GM12878 (cell line): ENCODE measurements around the gene FHOD3. TPM values are rescaled to one million over a fixed set of nuclear protein-coding genes. Genes with fewer than 3 reads are reported as not detected.

Experiments
- ATAC-seq: fragments of 200-7000 bp; cut with Tn5 transposase; 3 replicates; pipeline ENCODE4 v1.9.1; 2020; ENCODE audit warnings: mild to moderate bottlenecking, moderate library complexity
- BruUV-seq: library from RNA; stranded (reverse); fragments of 400-500 nt; replicated peaks from 2 replicates; lab custom pipeline; 2021; lab: Mats Ljungman, UMichigan
- CTCF ChIA-PET: fragments of 300-600 bp; sonication (Branson Sonifier 250); formaldehyde crosslinking; extraction: SDS; loops from one replicate; lab custom pipeline; 2021; ENCODE audit warnings: inconsistent platforms; lab: Yijun Ruan, JAX
- POLR2A ChIA-PET: fragments of 350-600 bp; formaldehyde crosslinking; extraction: SDS; loops from one replicate; lab custom pipeline; 2021; ENCODE audit warnings: inconsistent platforms; lab: Charles Lee
- RAD21 ChIA-PET: fragments of 300-600 bp; sonication (Branson Sonifier 250); formaldehyde crosslinking; loops from one replicate; lab custom pipeline; 2023; ENCODE audit warnings: antibody characterized with exemption; ENCODE audit not compliant: unreplicated experiment; lab: Charles Lee
- SMC1A ChIA-PET: fragments of 300-600 bp; sonication (Branson Sonifier 250); formaldehyde crosslinking; loops from one replicate; lab custom pipeline; 2023; ENCODE audit not compliant: unreplicated experiment, uncharacterized antibody; lab: Charles Lee
- DNase-seq: peaks from one replicate; pipeline ENCODE4 v3.0.0-alpha.2; 2011; ENCODE audit warnings: low read depth, low spot score
- FAIRE-seq: peaks from 3 replicates; lab custom pipeline; 2011; peaks lifted over from hg19 to GRCh38; lab: Jason Lieb, UNC
- H2AFZ ChIP-seq: 2 replicates; pipeline ENCODE4 v1.6.0; 2011; ENCODE audit warnings: low read depth, low read length, control low read depth; ENCODE audit not compliant: control insufficient read depth
- H3K27ac ChIP-seq: 2 replicates; pipeline ENCODE4 v1.5.1; 2011; ENCODE audit warnings: control low read depth; ENCODE audit not compliant: control insufficient read depth, insufficient read depth
- H3K27me3 ChIP-seq, 2 experiments: replicated peaks in 1 of 2; 2 replicates each; pipeline versions ENCODE4 v1.6.0 to v1.6.1; 2011; ENCODE audit warnings: low read length in 1 of 2; ENCODE audit not compliant: control insufficient read depth in 2 of 2, insufficient read depth in 2 of 2
- H3K36me3 ChIP-seq, 2 experiments: 2 replicates each; pipeline ENCODE4 v1.5.1; 2011; ENCODE audit warnings: low read length in 1 of 2; ENCODE audit not compliant: control insufficient read depth in 2 of 2, insufficient read depth in 2 of 2
- H3K4me1 ChIP-seq: 2 replicates; pipeline ENCODE4 v1.6.1; 2011; ENCODE audit warnings: mild to moderate bottlenecking, low read length, moderate library complexity, mixed read lengths; ENCODE audit not compliant: control insufficient read depth, insufficient read depth
- H3K4me2 ChIP-seq: 2 replicates; pipeline ENCODE4 v1.6.0; 2011; ENCODE audit warnings: control low read depth; ENCODE audit not compliant: control insufficient read depth, insufficient read depth
- H3K4me3 ChIP-seq: fragments of 200-600 bp; sonication (generic); 2 replicates; pipeline ENCODE4 v1.5.1; 2016
- H3K79me2 ChIP-seq: 2 replicates; pipeline ENCODE4 v1.6.0; 2011; ENCODE audit warnings: low read length; ENCODE audit not compliant: control insufficient read depth, insufficient read depth
- H3K9ac ChIP-seq: 2 replicates; pipeline ENCODE4 v1.8.0; 2011; ENCODE audit warnings: low read length, control low read depth, mixed read lengths; ENCODE audit not compliant: control insufficient read depth, insufficient read depth
- H3K9me3 ChIP-seq: replicated peaks from 3 replicates; pipeline ENCODE4 v1.5.1; 2011; ENCODE audit warnings: mild to moderate bottlenecking, low read length; ENCODE audit not compliant: control insufficient read depth, insufficient read depth
- H4K20me1 ChIP-seq: 2 replicates; pipeline ENCODE4 v1.6.0; 2011; ENCODE audit not compliant: control insufficient read depth, insufficient read depth
- BHLHE40 ChIP-seq, 2 experiments: fragments of 450-650 bp in 1 of 2; IDR thresholded peaks; 2 replicates each; pipeline ENCODE4 v1.6.1; 2011 to 2017; ENCODE audit warnings: low read depth in 2 of 2, borderline replicate concordance in 1 of 2, improper control_type of control experiment in 1 of 2, low read length in 1 of 2, mild to moderate bottlenecking in 1 of 2
- ETV6 ChIP-seq, 2 experiments: fragments of 450-650 bp in 1 of 2; IDR thresholded peaks in 1 of 2; conservative IDR thresholded peaks in 1 of 2; 2 replicates each; pipeline ENCODE4 v1.6.1; 2014; ENCODE audit warnings: antibody characterized with exemption in 1 of 2, borderline replicate concordance in 1 of 2, low read depth in 1 of 2, mild to moderate bottlenecking in 1 of 2, moderate library complexity in 1 of 2
- FOXK2 ChIP-seq: fragments of 450-650 bp; IDR thresholded peaks from 2 replicates; pipeline ENCODE4 v1.6.1; 2017; ENCODE audit warnings: mild to moderate bottlenecking, moderate library complexity
- GABPA ChIP-seq: IDR thresholded peaks from 2 replicates; pipeline ENCODE4 v1.6.1; 2014; ENCODE audit warnings: antibody characterized with exemption, low read depth, mild to moderate bottlenecking, inconsistent platforms
- HDGF ChIP-seq: fragments of 450-650 bp; IDR thresholded peaks from 2 replicates; pipeline ENCODE4 v1.6.1; 2016; ENCODE audit warnings: antibody characterized with exemption
- JUND ChIP-seq: IDR thresholded peaks from 2 replicates; pipeline ENCODE4 v1.6.1; 2012; ENCODE audit warnings: low read depth, mild to moderate bottlenecking, low read length, improper control_type of control experiment, moderate library complexity
- MTA2 ChIP-seq: fragments of 450-650 bp; IDR thresholded peaks from 2 replicates; pipeline ENCODE4 v1.6.1; 2016; ENCODE audit warnings: low read depth, mild to moderate bottlenecking, moderate library complexity
- NFYA ChIP-seq: IDR thresholded peaks from 2 replicates; pipeline ENCODE4 v1.6.1; 2011; ENCODE audit warnings: low read depth, mild to moderate bottlenecking, low read length, improper control_type of control experiment, borderline replicate concordance
- NR2F1 ChIP-seq: fragments of 450-650 bp; conservative IDR thresholded peaks from 2 replicates; pipeline ENCODE4 v1.6.1; 2017; ENCODE audit warnings: mild to moderate bottlenecking
- RB1 ChIP-seq: fragments of 450-650 bp; formaldehyde crosslinking; IDR thresholded peaks from 2 replicates; pipeline ENCODE4 v1.6.1; 2017; ENCODE audit warnings: mild to moderate bottlenecking, borderline replicate concordance
- RELA ChIP-seq: fragments of 450-650 bp; IDR thresholded peaks from 2 replicates; pipeline ENCODE4 v1.8.0; 2014; ENCODE audit warnings: borderline replicate concordance; ENCODE audit not compliant: partially characterized antibody
- SREBF1 ChIP-seq: IDR thresholded peaks from 2 replicates; pipeline ENCODE4 v1.6.1; 2012; ENCODE audit warnings: mild to moderate bottlenecking, low read length
- TARDBP ChIP-seq: IDR thresholded peaks from 2 replicates; pipeline ENCODE4 v1.6.1; 2016; ENCODE audit warnings: borderline replicate concordance
- YY1 ChIP-seq: IDR thresholded peaks from 2 replicates; pipeline ENCODE4 v1.6.1; 2011; ENCODE audit warnings: low read depth, mild to moderate bottlenecking, low read length
- WGBS: methylation state at CpG from one replicate; pipeline ENCODE4 v1.1.6; 2016; ENCODE audit warnings: low lambda C conversion rate; ENCODE audit not compliant: insufficient replicate concordance, insufficient coverage; ENCODE audit errors: missing lambda C conversion rate; 5-methylcytosine and 5-hydroxymethylcytosine counted together
- in situ Hi-C: fragments of 300-500 bp; cut with MboI; formaldehyde crosslinking; loops from 9 replicates; pipeline ENCODE4 v1.14.3; 2018; ENCODE audit warnings: mixed read lengths
- intact Hi-C: fragments of 100-400 bp; cut with micrococcal nuclease; formaldehyde crosslinking; loops from one replicate; pipeline ENCODE4 v1.14.2; 2022; ENCODE audit not compliant: unreplicated experiment
- polyA plus RNA-seq, 11 experiments: library from polyadenylated mRNA; depleted of rRNA in 4 of 11; unstranded in 6 of 11; stranded (reverse) in 5 of 11; fragments of >200 nt; fragmentation: Nextera tagmentation in 4 of 11; fragmentation: Illumina TruSeq in 1 of 11; extraction: Ambion mirVana in 4 of 11; extraction: Trizol in 1 of 11; gene quantifications; 1 replicate in 1 of 11; 2 replicates in 10 of 11; pipeline versions ENCODE4 v1.2.1 to v1.2.3, GENCODE V29; 2011 to 2016; ENCODE audit warnings: inconsistent platforms in 2 of 11, missing spikeins in 2 of 11, low read depth in 1 of 11
- total RNA-seq, 4 experiments: library from RNA; depleted of rRNA in 3 of 4; stranded (reverse); fragments of >200 nt in 3 of 4; fragmentation: Illumina TruSeq in 1 of 4; extraction: Trizol in 1 of 4; gene quantifications; 2 replicates each; pipeline versions ENCODE4 v1.2.1 to v1.2.3, GENCODE V29; 2013 to 2021
- TF ChIP-seq, protein P1 (sequence below): IDR thresholded peaks from 2 replicates; pipeline ENCODE4 v1.6.1; 2012; ENCODE audit warnings: low read depth, low read length, improper control_type of control experiment
- TF ChIP-seq, protein P2 (sequence below): fragments of 450-650 bp; IDR thresholded peaks from 2 replicates; pipeline ENCODE4 v1.6.1; 2017; ENCODE audit warnings: mild to moderate bottlenecking
- TF ChIP-seq, protein P3 (sequence below): fragments of 450-650 bp; formaldehyde crosslinking; IDR thresholded peaks from 2 replicates; pipeline ENCODE4 v1.4.0; 2020; ENCODE audit warnings: mild to moderate bottlenecking, moderate library complexity

FHOD3 gene
- total and polyA plus RNA-seq, 10 of the 15 experiments (the other 5 are each of a cell fraction or from before 2014, with no cell fraction given): 0.77 to 26.7 (median 10.4) TPM

DNA sequence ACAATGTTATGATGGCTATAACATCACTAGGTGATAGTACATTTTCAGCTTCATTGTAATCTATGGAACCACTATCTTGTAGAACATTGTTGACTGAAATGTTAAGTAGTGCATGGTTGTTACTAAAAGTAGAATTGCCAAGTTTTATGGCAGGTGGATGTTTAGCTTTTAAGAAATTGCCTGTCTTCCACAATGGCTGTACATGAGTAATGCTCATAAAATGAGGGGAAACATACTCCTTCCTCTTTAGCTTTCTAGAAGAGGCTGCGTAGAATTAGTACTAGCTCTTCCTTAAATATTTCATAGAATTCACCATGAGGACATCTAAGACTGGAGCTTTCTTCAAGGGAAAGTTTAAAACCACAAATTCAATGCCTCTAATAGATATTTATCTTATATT is 370.3 kb downstream of the FHOD3 start (continued):
- TF ChIP-seq ETV6 (conservative IDR thresholded peaks at IDR 0.05 in 1 of 2, IDR thresholded peaks at IDR 0.05 in 1 of 2; ENCODE audit: borderline replicate concordance in 1 of 2, low read depth in 1 of 2) (no peak), RELA (no peak)
- TF ChIP-seq, protein P1, sequence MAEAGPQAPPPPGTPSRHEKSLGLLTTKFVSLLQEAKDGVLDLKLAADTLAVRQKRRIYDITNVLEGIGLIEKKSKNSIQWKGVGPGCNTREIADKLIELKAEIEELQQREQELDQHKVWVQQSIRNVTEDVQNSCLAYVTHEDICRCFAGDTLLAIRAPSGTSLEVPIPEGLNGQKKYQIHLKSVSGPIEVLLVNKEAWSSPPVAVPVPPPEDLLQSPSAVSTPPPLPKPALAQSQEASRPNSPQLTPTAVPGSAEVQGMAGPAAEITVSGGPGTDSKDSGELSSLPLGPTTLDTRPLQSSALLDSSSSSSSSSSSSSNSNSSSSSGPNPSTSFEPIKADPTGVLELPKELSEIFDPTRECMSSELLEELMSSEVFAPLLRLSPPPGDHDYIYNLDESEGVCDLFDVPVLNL: no peak

DNA sequence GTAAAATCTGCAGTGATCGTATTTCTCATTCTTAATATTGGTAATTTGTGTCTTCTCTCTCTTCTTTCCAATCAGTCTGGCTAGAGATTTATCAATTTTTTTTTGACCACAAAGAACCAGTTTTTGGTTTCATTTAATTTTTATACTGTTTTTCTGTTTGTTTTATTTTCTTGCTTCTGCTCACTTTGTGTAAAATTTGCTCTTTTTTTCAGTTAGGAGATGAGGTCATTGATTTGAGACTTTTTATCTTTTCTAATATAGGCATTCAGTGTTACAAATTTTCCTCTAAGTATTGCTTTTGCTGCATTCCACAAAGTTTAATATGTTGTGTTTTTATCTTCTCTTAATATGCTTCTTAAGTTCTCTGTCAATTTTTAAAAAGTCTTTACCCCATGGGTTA is 370.8 kb downstream of the FHOD3 start:
- no peaks in the 10 kb centered on the region for H3K27me3 ChIP-seq
- H3K4me2 ChIP-seq: no peak overlapping the region
- intact Hi-C loops: loop anchor here (10.0 kb wide), 3 partner anchors 254 to 574 kb away; partner anchors contain the start of gene FHOD3
- ATAC-seq: no peak
- in situ Hi-C loops: no loop called here
- CTCF ChIA-PET: interaction anchor here (1.8 to 2.5 kb wide), 2 partner anchors 19 kb away, joined by 4 to 16 read pairs; no protein-coding TSS in a partner anchor
- WGBS: 26% methylated on average over 1 of the region's 1 CpG
- POLR2A ChIA-PET: no interaction called here
- 0 out of 2 replicates have a peak, but pooled peaks cover 7% of the 10 kb centered on the region for H3K4me1 ChIP-seq
- SMC1A ChIA-PET: interaction anchor here (1.0 to 3.4 kb wide), 4 partner anchors 12 to 33 kb away, joined by 3 to 9 read pairs (median 5); no protein-coding TSS in a partner anchor
- no TSS peak for BruUV-seq
- H3K4me3 ChIP-seq: no peak overlapping the region
- H2AFZ ChIP-seq: no peak overlapping the region
- no peaks in the 10 kb centered on the region for H3K36me3 ChIP-seq
- DNase-seq: no peak
- no peak overlapping the region for H3K27ac ChIP-seq
- H3K9me3 ChIP-seq: no peaks in the 10 kb centered on the region; the same call in 2 of the 3 replicates
- no peaks in the 10 kb centered on the region for H4K20me1 ChIP-seq
- RAD21 ChIA-PET: no interaction called here
- no peaks in the 10 kb centered on the region for H3K79me2 ChIP-seq
- no peak overlapping the region for H3K9ac ChIP-seq
- FAIRE-seq: no peak
- TF ChIP-seq RB1 (no peak), BHLHE40 (IDR thresholded peaks at IDR 0.05; ENCODE audit: borderline replicate concordance in 1 of 2, low read depth in 2 of 2, low read length in 1 of 2) (no peak), NFYA (no peak), JUND (no peak), SREBF1 (no peak), FOXK2 (no peak), ETV6 (conservative IDR thresholded peaks at IDR 0.05 in 1 of 2, IDR thresholded peaks at IDR 0.05 in 1 of 2; ENCODE audit: borderline replicate concordance in 1 of 2, low read depth in 1 of 2) (no peak), YY1 (no peak), GABPA (no peak), NR2F1 (no peak), MTA2 (no peak), HDGF (no peak), TARDBP (no peak)
- TF ChIP-seq, protein P2, sequence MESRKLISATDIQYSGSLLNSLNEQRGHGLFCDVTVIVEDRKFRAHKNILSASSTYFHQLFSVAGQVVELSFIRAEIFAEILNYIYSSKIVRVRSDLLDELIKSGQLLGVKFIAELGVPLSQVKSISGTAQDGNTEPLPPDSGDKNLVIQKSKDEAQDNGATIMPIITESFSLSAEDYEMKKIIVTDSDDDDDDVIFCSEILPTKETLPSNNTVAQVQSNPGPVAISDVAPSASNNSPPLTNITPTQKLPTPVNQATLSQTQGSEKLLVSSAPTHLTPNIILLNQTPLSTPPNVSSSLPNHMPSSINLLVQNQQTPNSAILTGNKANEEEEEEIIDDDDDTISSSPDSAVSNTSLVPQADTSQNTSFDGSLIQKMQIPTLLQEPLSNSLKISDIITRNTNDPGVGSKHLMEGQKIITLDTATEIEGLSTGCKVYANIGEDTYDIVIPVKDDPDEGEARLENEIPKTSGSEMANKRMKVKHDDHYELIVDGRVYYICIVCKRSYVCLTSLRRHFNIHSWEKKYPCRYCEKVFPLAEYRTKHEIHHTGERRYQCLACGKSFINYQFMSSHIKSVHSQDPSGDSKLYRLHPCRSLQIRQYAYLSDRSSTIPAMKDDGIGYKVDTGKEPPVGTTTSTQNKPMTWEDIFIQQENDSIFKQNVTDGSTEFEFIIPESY: no peak
- TF ChIP-seq, protein P3, sequence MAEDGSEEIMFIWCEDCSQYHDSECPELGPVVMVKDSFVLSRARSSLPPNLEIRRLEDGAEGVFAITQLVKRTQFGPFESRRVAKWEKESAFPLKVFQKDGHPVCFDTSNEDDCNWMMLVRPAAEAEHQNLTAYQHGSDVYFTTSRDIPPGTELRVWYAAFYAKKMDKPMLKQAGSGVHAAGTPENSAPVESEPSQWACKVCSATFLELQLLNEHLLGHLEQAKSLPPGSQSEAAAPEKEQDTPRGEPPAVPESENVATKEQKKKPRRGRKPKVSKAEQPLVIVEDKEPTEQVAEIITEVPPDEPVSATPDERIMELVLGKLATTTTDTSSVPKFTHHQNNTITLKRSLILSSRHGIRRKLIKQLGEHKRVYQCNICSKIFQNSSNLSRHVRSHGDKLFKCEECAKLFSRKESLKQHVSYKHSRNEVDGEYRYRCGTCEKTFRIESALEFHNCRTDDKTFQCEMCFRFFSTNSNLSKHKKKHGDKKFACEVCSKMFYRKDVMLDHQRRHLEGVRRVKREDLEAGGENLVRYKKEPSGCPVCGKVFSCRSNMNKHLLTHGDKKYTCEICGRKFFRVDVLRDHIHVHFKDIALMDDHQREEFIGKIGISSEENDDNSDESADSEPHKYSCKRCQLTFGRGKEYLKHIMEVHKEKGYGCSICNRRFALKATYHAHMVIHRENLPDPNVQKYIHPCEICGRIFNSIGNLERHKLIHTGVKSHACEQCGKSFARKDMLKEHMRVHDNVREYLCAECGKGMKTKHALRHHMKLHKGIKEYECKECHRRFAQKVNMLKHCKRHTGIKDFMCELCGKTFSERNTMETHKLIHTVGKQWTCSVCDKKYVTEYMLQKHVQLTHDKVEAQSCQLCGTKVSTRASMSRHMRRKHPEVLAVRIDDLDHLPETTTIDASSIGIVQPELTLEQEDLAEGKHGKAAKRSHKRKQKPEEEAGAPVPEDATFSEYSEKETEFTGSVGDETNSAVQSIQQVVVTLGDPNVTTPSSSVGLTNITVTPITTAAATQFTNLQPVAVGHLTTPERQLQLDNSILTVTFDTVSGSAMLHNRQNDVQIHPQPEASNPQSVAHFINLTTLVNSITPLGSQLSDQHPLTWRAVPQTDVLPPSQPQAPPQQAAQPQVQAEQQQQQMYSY (CRISPR knock-in tag): no peak
